AG04449 (cell line): ENCODE measurements around the gene PRKN.

ENCODE experiments used
- CTCF ChIA-PET: fragments of 350-600 bp; formaldehyde crosslinking; extraction: SDS; loops from one replicate; lab custom pipeline; 2021; ENCODE audit warnings: antibody characterized with exemption; lab: Yijun Ruan, JAX
- POLR2A ChIA-PET: fragments of 400-600, 350-600 bp; formaldehyde crosslinking; extraction: SDS; loops from one replicate; lab custom pipeline; 2020; ENCODE audit warnings: antibody characterized with exemption, inconsistent platforms; lab: Yijun Ruan, JAX
- DNase-seq: peaks from one replicate; pipeline ENCODE4 v3.0.0-alpha.2; 2010; ENCODE audit warnings: low read depth, low spot score
- H3K4me3 ChIP-seq: 2 replicates; pipeline ENCODE4 v1.5.1; 2011; ENCODE audit warnings: low read depth, mild to moderate bottlenecking, control low read depth, low read length
- CTCF ChIP-seq: IDR thresholded peaks from one replicate; pipeline ENCODE4 v1.5.1; 2011; ENCODE audit warnings: mild to moderate bottlenecking, moderate library complexity, low read length, control low read depth, inconsistent platforms; ENCODE audit not compliant: insufficient read depth; ENCODE audit errors: missing control alignments

The PRKN gene

GRCh38 chr6:161635975-161636374 is 1091.6 kb downstream of the PRKN start:
- POLR2A ChIA-PET = no interaction called here
- TF ChIP-seq CTCF = no peak

GRCh38 chr6:161634916-161635315 is 1092.7 kb downstream of the PRKN start:
- POLR2A ChIA-PET = no interaction called here
- CTCF ChIA-PET = no interaction called here
- no peak overlapping the region for H3K4me3 ChIP-seq
- DNase-seq = no peak
- no peak for TF ChIP-seq CTCF

More at GRCh38 chr6:161635975-161636374, 1091.6 kb downstream of the PRKN start:
- CTCF ChIA-PET = no interaction called here
- no peak overlapping the region for H3K4me3 ChIP-seq
- DNase-seq = no peak

- ChIA-PET POLR2A (interaction anchor here (1.0 kb wide), 1 partner anchor 213 kb away, joined by 3 read pairs; no protein-coding TSS in a partner anchor), CTCF (interaction anchor here (1.0 to 3.6 kb wide), 2 partner anchors 13 to 213 kb away, joined by 3 to 17 read pairs; no protein-coding TSS in a partner anchor)
- no peak overlapping the region for H3K4me3 ChIP-seq
- TF ChIP-seq CTCF = no peak
- DNase-seq = peak; percentile 73
These were observed 1095.8 kb downstream of the PRKN start for GRCh38 chr6:161631676-161632194.

- no peak overlapping the region for H3K4me3 ChIP-seq
- no peak for DNase-seq
- TF ChIP-seq CTCF = no peak
- ChIA-PET POLR2A (no interaction called here), CTCF (interaction anchor here (3.6 kb wide), 1 partner anchor 12 kb away, joined by 17 read pairs; no protein-coding TSS in a partner anchor)
These were observed 1096.9 kb downstream of the PRKN start for GRCh38 chr6:161630674-161631073.

- CTCF ChIA-PET = no interaction called here
- no peak overlapping the region for H3K4me3 ChIP-seq
- POLR2A ChIA-PET = no interaction called here
- DNase-seq = no peak
- TF ChIP-seq CTCF = no peak
These were observed 1101.4 kb downstream of the PRKN start for GRCh38 chr6:161626132-161626676.

GRCh38 chr6:161624111-161624510 is 1103.5 kb downstream of the PRKN start:
- H3K4me3 ChIP-seq = no peak overlapping the region
- ChIA-PET CTCF (no interaction called here), POLR2A (no interaction called here)
- TF ChIP-seq CTCF = no peak
- DNase-seq = no peak
